Right renal pelvis (tissue), 4 donors: ENCODE data around the gene GRID1. TPM values are rescaled to one million over a fixed set of nuclear protein-coding genes. Genes with fewer than 3 reads are reported as not detected.

ENCODE experiments used
- DNase-seq, 4 donors: peaks; one replicate each; pipeline ENCODE4 v3.0.0-alpha.2; 2013; ENCODE audit warnings: low read depth in 4 of 4, low spot score in 3 of 4, missing footprints in 1 of 4
- polyA plus RNA-seq, 4 donors: library from polyadenylated mRNA; unstranded; fragments of 120-200 nt; gene quantifications; one replicate each; pipeline ENCODE4 v1.2.1, GENCODE V29; 2013; ENCODE audit not compliant: insufficient read length in 4 of 4

GRID1 gene
- polyA plus RNA-seq, 4 donors, result 1.5 to 2.3 (median 2.1) TPM

- no peak for DNase-seq
These were observed 167.6 kb downstream of the GRID1 start for GRCh38 chr10:86199041-86199440.

- no peak for DNase-seq
These were observed 168.3 kb downstream of the GRID1 start for GRCh38 chr10:86198271-86198670.

- DNase-seq, result no peak
These were observed 169.3 kb downstream of the GRID1 start for GRCh38 chr10:86197166-86197790.

DNA sequence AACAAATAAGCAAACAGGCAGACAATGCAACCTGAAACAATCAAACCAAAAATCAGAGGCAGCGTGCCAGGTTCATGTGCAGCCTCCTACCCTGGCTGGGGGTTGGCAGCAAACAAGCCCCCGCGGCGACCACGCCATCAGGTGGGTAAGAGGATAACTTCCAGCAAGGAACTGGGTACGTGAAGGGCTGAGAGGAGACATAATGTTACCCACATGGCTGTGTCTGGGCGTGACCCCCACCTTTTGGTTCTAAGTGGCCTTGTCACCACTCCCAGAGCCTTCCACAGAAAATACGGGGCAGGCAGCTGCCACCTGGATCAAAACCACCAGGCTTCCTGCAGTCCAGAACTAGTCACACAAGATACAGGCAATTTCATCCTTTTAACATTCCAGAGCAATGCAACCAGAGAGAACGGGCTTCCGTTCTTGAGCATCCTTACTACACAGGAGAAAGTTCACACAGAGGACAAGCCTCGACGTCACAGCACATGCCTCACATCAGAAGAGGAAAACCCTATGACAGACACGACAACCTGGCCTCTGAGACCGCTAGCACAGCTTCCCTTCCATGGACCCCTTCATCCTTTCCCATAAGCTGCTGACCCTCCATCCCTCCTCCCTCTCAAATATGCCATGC lies 171.0 kb downstream of the GRID1 start:
- no peak for DNase-seq

- DNase-seq, result no peak
These were observed 171.9 kb downstream of the GRID1 start for GRCh38 chr10:86194684-86195083.

DNA sequence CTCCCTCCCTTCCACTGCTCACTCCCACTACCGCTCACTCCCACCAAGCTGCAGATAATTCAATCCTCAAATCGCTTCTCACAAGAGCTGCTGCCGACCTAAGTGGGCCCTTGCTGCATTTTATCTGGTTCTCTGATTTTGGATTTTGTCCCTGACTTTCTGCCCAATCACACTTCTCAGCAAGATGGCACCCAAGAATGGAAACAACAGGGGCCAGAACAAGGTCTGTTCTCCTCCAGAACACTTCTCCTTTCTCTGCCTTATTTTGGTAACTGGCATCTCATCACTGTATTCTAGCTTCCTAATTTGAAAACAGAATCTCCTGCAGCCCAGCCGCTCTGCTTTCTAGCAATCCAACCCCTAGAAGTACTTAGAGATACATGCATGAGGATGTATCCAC lies 172.8 kb downstream of the GRID1 start:
- DNase-seq, result no peak

GRCh38 chr10:86192691-86193090 lies 173.9 kb downstream of the GRID1 start:
- no peak for DNase-seq

DNA sequence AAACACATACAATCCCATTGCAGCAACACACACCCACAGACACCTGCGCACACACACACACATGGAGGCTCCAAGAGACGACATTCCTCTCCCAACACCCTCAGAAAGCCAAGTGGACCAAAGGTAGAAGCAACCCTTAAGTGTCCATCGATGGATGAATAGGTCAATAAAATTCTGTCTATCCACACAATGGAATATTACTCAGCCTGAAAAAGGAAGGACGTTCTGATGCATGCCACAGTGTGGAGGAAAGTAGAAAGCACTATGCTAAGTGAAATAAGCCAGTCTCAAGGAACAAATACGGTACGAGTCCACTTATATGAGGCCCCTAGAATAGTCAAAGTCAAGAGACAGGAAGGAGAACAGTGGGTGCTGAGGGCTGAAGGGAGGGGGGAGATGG lies 174.4 kb downstream of the GRID1 start:
- no peak for DNase-seq

DNA sequence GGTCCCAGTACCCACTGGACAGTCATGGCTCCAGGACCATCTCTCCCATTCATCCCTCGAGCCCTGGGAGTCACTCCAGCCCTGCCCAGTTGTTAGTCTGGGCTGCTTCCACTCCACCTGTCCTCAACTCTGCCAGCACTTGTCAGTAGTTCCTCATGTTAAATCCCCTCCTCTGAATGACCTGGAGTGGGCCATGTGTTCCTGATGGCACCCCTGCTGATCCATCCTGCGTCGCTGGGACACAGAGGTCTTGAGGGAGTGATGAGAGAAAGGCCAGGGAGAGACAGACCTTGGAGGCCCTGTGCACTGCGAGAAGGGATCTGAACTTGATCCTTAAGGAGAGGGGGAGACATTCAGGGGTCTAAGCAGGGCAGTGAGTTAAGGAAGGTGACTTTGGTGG lies 174.9 kb downstream of the GRID1 start:
- no peak for DNase-seq

- no peak for DNase-seq
These were observed 175.4 kb downstream of the GRID1 start for GRCh38 chr10:86191166-86191565.

DNA sequence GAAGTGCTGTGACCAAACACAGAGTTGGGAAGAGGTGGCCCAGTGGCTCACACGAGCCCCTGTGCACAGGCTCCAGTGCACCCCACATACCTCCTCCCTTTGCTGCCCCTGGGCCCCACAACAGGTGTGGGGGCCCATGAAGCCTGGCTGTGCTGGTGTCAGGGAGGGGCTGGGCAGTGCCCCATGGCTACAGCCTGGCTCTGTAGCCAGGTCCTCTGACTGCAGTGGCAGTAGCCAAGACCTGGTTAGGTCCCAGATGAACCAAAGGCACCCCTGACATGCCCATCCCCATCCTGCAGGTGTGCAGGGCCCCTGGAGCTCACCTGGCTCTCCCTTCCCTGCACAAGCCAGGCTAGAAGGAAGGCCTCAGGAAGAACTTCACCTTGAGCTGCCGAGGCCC lies 176.3 kb downstream of the GRID1 start:
- DNase-seq, result no peak

DNA sequence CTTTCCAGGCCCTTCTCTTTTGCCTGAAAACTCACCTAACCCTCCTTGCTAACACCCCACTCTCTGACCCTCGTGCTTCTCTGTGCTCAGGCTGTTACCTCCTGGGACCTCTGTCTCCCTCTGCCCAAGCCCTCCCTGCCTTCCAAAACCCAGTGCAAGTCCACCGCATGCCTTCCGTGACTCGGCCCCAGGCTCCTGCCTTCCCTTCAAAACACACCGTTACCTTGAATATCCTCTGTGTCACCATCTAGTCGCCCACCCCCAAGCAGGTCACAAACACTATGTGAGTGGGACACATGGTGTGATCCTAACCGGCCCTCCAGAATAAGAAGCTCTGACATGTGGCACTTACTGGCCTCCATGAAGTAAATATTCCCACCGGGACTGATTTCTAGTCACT lies 176.7 kb downstream of the GRID1 start:
- no peak for DNase-seq

DNA sequence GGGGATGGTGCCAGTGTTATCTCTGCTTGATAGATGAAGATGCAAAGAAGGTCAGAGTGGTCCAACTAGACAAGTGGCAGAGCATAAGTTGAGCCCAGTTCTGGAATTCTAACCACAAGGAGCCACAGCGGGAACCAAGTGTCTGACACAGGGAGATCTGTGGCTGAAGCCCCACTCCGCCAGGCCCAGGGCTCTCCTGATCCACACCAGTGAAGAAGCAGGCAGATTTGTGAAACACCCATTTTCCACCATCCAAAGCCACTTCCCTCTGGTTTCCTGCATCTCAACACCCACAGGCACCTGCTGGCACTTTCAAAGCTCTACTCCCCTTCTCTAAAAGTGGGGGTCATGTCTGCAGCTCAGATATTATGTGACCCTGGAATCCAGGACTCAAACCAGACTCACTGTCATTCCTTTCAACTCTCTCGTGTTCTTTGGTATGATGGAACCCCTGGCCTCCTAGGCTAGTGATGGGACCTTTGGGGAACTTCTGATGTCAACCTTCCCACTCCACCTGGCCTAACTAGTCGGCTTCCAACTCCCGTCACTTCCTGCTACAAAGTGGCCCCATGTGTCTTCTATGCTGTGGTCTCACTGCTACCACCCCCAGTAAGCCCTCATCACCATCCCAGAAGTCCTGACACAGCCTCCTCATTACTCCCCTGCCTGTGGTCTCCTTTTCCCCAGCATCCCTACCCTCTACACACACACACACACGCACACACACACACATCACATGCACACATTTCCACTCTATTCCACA lies 177.6 kb downstream of the GRID1 start:
- no peak for DNase-seq

DNA sequence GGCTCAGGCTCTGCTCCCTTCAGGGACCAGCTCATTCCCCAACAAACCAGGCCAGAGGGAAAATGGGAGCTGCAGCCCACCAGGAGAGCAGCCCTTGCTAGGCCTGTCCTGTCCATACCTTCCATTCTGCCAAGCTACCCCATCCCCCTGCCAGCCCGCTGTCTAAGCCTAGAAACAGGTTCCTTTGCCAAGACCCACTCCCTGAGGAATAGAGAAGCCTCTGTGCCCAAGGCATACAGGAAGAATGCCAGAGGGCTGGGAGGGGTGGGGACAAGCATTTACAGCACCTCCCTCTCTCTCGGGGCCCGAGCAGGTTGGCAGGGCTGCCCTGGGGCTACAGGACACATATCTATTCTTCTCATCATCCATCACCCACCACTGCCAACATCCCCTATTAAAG lies 178.3 kb downstream of the GRID1 start:
- no peak for DNase-seq

DNA sequence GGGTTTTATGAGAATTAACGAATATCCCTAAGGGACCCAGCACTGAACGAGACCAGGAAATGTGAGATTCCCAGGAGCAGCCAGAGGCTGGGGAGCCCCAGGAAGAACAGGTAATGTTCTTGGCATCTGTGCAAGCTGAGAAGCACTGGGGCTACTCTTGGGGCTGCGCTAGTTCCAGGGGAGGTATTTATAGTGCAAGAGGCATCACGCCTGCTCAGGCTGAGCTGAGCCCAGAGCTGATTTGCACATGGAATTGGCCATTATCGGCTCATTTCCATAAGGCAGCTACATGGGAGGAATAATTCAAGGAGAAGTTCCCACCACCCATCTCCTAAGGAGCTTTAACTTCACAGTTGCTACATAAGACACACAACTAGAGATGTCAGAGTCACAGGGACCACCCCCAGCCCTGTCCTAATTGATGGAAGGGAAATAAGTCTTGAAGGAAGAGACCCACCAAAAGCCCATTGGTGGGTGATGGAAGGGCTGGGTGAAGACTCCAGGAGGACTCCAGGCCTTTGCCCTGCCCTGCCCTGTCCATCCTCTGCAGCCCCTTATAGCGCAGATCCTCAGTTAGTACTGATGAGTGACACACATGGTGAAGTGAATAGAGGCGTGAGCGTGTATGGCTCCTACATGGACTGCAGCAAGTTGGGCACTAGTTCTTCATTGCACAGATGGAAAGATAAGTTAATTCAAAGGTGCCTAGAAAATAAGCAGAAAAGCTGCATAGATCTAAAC lies 178.9 kb downstream of the GRID1 start:
- no peak for DNase-seq

DNA sequence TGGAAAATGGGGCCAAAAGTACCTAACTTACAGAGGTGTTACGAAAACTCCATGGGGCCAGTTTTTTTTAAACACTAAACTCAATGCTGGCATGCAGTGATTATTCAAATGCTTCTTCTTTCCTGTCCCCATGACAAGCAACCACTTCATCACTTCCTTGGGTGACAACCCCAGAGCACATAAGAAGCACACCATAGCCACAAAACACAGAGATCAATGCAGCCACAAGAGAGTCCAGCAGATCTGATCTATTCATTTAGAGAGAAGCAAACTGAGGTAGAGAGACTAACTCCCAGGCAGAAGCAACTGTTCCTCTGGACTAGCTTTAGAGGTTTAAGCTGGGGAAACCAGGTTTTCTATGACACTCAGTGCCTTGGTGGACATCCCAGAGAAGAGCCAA lies 180.0 kb downstream of the GRID1 start:
- DNase-seq, result no peak

- DNase-seq, result no peak
These were observed 184.0 kb downstream of the GRID1 start for GRCh38 chr10:86182595-86182994.

DNA sequence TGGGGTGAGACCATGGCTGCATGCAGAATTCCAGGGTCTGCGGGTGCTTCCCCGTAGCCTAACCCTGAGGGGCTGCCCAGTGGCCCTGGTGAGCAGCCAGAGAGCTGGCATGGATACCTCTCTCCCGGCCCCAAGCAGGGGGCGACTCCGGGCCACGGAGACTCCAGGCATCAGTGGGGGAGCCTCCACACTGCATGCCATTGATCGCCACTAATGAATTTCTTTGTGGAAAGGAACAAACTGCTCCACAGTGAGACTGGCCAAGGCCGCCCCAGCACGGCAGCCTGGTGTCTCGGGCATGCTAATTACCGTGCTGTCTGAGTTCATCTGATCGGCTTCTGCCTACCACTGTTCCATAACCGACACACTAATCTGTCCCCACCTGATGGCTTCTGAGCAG lies 184.4 kb downstream of the GRID1 start:
- DNase-seq, result no peak

DNA sequence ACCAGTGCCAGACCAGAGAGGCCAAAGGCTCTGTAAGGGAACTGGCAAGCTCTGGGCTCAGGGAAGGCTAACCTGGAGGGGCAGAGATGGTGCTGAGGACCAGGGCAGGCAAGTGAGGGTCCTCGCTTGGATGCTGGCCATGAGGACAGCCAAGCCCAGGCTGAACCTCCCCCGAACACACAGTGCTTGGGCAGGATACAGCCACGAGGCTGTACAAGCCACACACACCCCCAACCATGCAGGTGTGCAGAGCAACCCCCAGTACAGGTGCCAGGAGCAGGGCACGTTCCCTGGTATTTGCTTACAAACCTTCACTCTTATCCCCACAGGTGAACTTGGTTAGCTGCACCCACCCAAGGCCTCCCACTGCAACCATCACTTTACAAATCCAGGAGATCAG lies 185.7 kb downstream of the GRID1 start:
- DNase-seq, result no peak

GRCh38 chr10:86179961-86180360 lies 186.6 kb downstream of the GRID1 start:
- DNase-seq, result no peak

DNA sequence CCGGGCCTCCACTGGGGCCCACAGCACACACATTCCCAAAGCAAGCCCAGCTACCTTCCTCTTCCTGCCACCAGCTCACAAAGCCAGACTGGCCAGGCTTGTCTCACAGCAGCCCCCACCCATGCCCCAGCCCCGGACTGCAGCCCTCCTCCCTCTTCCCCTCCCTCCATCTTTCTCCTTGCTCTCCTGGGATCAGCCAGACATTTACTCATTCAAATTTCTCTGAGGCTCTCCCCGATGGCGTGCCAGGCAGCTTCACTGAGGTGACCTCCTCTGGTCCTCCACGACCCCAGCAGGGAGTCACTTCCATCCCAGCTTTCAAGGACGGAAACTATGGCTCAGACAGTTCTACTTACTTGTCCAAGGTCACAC lies 187.5 kb downstream of the GRID1 start:
- no peak for DNase-seq
